MM.1S (cell line): ENCODE results near the gene COL11A2.

Source experiments
- EZH2 ChIP-seq: fragments of 300-600 bp; sonication (generic); optimal IDR thresholded peaks from 2 replicates; pipeline ENCODE3; 2017; ENCODE audit warnings: low read depth, mild to moderate bottlenecking, antibody characterized with exemption, low read length, mixed read lengths
- EZH2phosphoT487 ChIP-seq: fragments of 300-600 bp; sonication (generic); IDR thresholded peaks from 2 replicates; pipeline ENCODE4 v1.6.1; 2018; ENCODE audit warnings: antibody characterized with exemption, low read length
- TF ChIP-seq, protein P1 (sequence below): fragments of 300-600 bp; sonication (generic); IDR thresholded peaks from 2 replicates; pipeline ENCODE4 v1.5.1; 2016; ENCODE audit warnings: antibody characterized with exemption, low read length, mixed read lengths

- TF ChIP-seq, protein P1, sequence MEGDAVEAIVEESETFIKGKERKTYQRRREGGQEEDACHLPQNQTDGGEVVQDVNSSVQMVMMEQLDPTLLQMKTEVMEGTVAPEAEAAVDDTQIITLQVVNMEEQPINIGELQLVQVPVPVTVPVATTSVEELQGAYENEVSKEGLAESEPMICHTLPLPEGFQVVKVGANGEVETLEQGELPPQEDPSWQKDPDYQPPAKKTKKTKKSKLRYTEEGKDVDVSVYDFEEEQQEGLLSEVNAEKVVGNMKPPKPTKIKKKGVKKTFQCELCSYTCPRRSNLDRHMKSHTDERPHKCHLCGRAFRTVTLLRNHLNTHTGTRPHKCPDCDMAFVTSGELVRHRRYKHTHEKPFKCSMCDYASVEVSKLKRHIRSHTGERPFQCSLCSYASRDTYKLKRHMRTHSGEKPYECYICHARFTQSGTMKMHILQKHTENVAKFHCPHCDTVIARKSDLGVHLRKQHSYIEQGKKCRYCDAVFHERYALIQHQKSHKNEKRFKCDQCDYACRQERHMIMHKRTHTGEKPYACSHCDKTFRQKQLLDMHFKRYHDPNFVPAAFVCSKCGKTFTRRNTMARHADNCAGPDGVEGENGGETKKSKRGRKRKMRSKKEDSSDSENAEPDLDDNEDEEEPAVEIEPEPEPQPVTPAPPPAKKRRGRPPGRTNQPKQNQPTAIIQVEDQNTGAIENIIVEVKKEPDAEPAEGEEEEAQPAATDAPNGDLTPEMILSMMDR, result no peak
- TF ChIP-seq EZH2phosphoT487, result no peak
- no peak for TF ChIP-seq EZH2
Observed at GRCh38 chr6:33195304-33196165, 3.3 kb upstream of the COL11A2 start.
